ENCODE results near the gene DNLZ.
"Not testable (repeated sequence)": the region's sequence is repeated elsewhere in the genome, so short reads cannot be mapped to it uniquely, and the experiment has no call there.

- not testable (repeated sequence) for TF ChIP-seq CTCF (conservative IDR thresholded peaks at IDR 0.05 in 1 of 2, IDR thresholded peaks at IDR 0.05 in 1 of 2; ENCODE audit: low read depth in 1 of 2, low read length in 2 of 2); EZH2 (IDR thresholded peaks at IDR 0.05; ENCODE audit: low read length, missing control alignments)
Measured at GRCh38 chr9:136405904-136406303, 42.4 kb upstream of the DNLZ start.

Data from fibroblast of lung (primary cell).